Psoas muscle (tissue), 8 donors: ENCODE results near the gene HOMER1. TPM values are rescaled to one million over a fixed set of nuclear protein-coding genes. Genes with fewer than 3 reads are reported as not detected.

ENCODE experiments used
- ATAC-seq, 4 donors: fragments of 200-7000 bp; cut with Tn5 transposase; one replicate each; pipeline ENCODE4 v1.9.1; 2020; ENCODE audit warnings: moderate library complexity in 3 of 4, mild to moderate bottlenecking in 2 of 4
- DNase-seq, 2 donors: peaks; one replicate each; pipeline ENCODE4 v3.0.0-alpha.2; 2020
- H3K27ac ChIP-seq: fragments of 200-600 bp; one replicate; pipeline ENCODE4 v1.8.0; 2022
- H3K27me3 ChIP-seq, 3 donors: fragments of 200-600 bp in 1 of 3; one replicate each; pipeline versions ENCODE4 v1.6.1 to v1.8.0; 2013 to 2022; ENCODE audit warnings: low read length in 2 of 3, mild to moderate bottlenecking in 2 of 3, moderate library complexity in 1 of 3; ENCODE audit not compliant: insufficient read depth in 3 of 3
- H3K36me3 ChIP-seq, 2 donors: fragments of 200-600 bp in 1 of 2; one replicate each; pipeline versions ENCODE4 v1.6.1 to v1.8.0; 2013 to 2022; ENCODE audit warnings: low read depth in 1 of 2, mild to moderate bottlenecking in 1 of 2, moderate library complexity in 1 of 2; ENCODE audit not compliant: insufficient read depth in 1 of 2
- H3K4me1 ChIP-seq: fragments of 200-600 bp; one replicate; pipeline ENCODE4 v1.8.0; 2022
- H3K4me3 ChIP-seq: fragments of 200-600 bp; one replicate; pipeline ENCODE4 v1.8.0; 2022; ENCODE audit warnings: mild to moderate bottlenecking
- H3K9me3 ChIP-seq: fragments of 200-600 bp; one replicate; pipeline ENCODE4 v1.8.0; 2022
- WGBS, 3 donors: extraction: QIAGEN DNeasy Blood & Tissue Kit; methylation state at CpG; one replicate each; pipeline versions ENCODE4 v1.1.6 to v1.1.7; 2013; 5-methylcytosine and 5-hydroxymethylcytosine counted together
- intact Hi-C, 2 donors: fragments of 100-400 bp; cut with DNase I; formaldehyde crosslinking; loops; one replicate each; pipeline versions ENCODE4 v1.11.0 to v1.14.2; 2022
- polyA plus RNA-seq, 3 donors: library from polyadenylated mRNA; stranded (reverse); fragments of 200-250 nt; gene quantifications; one replicate each; pipeline ENCODE4 v1.2.3, GENCODE V29; 2013
- total RNA-seq, 4 donors: library from RNA; stranded (reverse); fragmentation: NEBNext Ultra II Directional in 2 of 4; extraction: Animal tissue kit (Norgen Biotek cat#: 25700) in 2 of 4; gene quantifications; one replicate each; pipeline versions ENCODE4 v1.2.1 to v1.2.4, GENCODE V29; 2021 to 2023
- TF ChIP-seq, protein P1 (sequence below): fragments of 200-600 bp; IDR thresholded peaks from one replicate; pipeline ENCODE4 v1.8.0; 2022; ENCODE audit warnings: antibody characterized with exemption
- donor health status: healthy with polysubstance abuse.
- donor health status: DM: no; HTN: no; CAD: no; lungs with moderate emphysema.
- donor health status: Bipolar disorder and iron deficiency.
- donor health status: healthy.
- donor health status: DM: yes; HTN: yes; CAD: no.
- donor health status: DM: no; HTN: no; CAD: no.
- donor health status: DM: no; HTN: no; CAD: no.
- donor health status: DM: yes; HTN: yes; CAD: no.

The HOMER1 gene
- total and polyA plus RNA-seq, 7 donors: 3.2 to 52.4 (median 34.3) TPM

DNA sequence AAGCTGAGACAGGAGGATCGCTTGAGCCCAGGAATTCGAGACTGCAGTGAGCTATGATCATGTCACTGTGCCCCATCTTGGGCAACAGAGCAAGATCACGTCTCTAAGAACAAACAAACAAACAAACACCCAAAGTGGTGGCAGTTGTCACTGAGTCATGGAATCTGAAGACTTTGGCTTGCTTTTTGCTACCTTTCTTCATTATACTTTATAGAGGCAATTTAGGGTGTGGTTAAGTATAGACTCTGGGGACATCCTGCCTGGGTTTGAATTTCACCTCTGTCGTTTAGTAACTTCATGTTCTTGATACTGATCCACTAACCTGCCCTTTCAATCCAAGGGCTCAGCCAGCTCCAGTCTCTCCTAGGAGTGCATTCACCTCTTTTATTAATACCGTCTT lies 13.0 kb upstream of the HOMER1 start:
- no peak overlapping the region for H3K4me3 ChIP-seq
- no peaks in the 10 kb centered on the region for H3K27me3 ChIP-seq
- H3K4me1 ChIP-seq: no peaks in the 10 kb centered on the region
- TF ChIP-seq, protein P1, sequence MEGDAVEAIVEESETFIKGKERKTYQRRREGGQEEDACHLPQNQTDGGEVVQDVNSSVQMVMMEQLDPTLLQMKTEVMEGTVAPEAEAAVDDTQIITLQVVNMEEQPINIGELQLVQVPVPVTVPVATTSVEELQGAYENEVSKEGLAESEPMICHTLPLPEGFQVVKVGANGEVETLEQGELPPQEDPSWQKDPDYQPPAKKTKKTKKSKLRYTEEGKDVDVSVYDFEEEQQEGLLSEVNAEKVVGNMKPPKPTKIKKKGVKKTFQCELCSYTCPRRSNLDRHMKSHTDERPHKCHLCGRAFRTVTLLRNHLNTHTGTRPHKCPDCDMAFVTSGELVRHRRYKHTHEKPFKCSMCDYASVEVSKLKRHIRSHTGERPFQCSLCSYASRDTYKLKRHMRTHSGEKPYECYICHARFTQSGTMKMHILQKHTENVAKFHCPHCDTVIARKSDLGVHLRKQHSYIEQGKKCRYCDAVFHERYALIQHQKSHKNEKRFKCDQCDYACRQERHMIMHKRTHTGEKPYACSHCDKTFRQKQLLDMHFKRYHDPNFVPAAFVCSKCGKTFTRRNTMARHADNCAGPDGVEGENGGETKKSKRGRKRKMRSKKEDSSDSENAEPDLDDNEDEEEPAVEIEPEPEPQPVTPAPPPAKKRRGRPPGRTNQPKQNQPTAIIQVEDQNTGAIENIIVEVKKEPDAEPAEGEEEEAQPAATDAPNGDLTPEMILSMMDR: no peak
- 36 to 68% (median 43%) methylated on average over 5 of the region's 5 CpGs for WGBS, 3 donors
- intact Hi-C loops: no loop called here
- peaks cover 5% of the 10 kb centered on the region for H3K9me3 ChIP-seq
- H3K36me3 ChIP-seq: no peaks in the 10 kb centered on the region
- H3K27ac ChIP-seq: no peak overlapping the region
- ATAC-seq: peak in 3 of 4 donors; percentile 48 to 90 (median 82)
- DNase-seq: no peak

DNA sequence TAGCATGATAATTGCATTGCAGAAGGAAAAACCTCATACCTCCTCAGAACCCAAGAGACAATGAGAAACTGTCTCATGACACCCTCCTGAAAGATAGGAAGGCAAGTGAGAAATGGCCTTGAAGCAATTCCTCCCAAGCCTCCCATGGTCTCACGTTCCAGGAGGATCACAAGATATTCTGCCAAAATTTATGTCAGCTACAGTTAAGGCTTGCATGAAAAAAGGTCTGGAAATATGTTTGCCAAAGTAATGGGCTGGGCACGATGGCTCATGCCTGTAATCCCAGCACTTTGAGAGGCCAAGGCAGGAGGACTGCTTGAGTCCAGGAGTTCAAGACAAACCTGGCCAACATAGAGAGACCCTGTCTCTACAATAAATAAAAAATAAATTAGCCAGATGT lies 12.6 kb upstream of the HOMER1 start:
- ATAC-seq (peak in 2 of 4 donors; percentile 5 to 53), DNase-seq (no peak)
- Histone ChIP-seq H3K27ac (no peak overlapping the region), H3K9me3 (peaks cover 5% of the 10 kb centered on the region), H3K4me3 (no peak overlapping the region), H3K4me1 (no peaks in the 10 kb centered on the region), H3K36me3 (no peaks in the 10 kb centered on the region), H3K27me3 (no peaks in the 10 kb centered on the region)
- intact Hi-C loops: no loop called here
- WGBS, 3 donors: 29 to 60% (median 43%) methylated on average over 2 of the region's 2 CpGs
- TF ChIP-seq, protein P1: no peak

DNA sequence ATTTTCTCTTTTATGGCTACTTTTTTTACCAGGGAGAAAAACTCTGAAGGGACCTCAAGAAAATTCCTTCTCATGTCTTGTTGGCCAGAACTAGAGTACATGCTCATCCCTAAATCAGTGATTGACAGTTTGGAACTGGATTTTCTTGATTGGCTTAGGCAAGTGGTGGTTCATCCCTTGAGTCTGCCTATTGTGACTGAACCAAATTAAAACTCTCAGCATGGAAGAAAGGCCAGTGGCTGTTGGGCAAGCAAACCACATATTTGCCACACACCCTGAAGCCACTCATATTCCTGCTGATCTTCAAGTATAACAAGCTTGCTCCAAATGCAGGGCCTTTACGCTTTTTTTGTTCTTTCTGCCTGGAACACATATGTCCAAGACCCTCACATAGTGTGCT lies 7.2 kb upstream of the HOMER1 start:
- TF ChIP-seq, protein P1: no peak
- intact Hi-C loops: no loop called here

DNA sequence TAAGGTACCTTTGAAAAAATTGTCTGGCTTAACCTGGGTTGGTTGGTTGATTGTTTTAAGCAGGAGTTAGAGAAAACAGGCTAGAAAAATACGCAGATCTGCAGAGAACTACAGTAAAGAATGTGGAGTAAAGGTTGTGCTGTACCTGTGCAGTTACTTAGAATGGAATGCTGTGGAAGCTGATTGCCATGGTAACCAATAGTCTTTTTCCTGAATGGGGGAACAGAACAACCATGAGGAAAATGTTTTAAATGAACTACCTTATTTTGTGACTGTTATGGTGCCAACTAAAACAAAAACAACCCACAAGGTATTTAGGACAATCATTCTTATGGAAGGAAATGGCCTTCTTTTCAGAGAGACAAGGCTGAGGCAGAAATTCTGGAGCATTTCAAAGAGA lies 4.8 kb upstream of the HOMER1 start:
- intact Hi-C loops: no loop called here
- Histone ChIP-seq H3K36me3 (no peaks in the 10 kb centered on the region), H3K4me1 (no peaks in the 10 kb centered on the region), H3K27me3 (no peaks in the 10 kb centered on the region), H3K27ac (no peak overlapping the region), H3K4me3 (no peak overlapping the region), H3K9me3 (no peaks in the 10 kb centered on the region)
- 70 to 86% (median 83%) methylated on average over 1 of the region's 1 CpG for WGBS, 3 donors
- TF ChIP-seq, protein P1: no peak
- DNase-seq (no peak), ATAC-seq (no peak)

More for the DNA sequence above, 7.2 kb upstream of the HOMER1 start:
- ATAC-seq: no peak
- Histone ChIP-seq H3K36me3 (no peaks in the 10 kb centered on the region), H3K4me1 (no peaks in the 10 kb centered on the region), H3K27me3 (no peaks in the 10 kb centered on the region), H3K4me3 (no peak overlapping the region), H3K9me3 (peaks cover 5% of the 10 kb centered on the region), H3K27ac (no peak overlapping the region)
- WGBS, 3 donors: 92 to 100% (median 97%) methylated on average over 1 of the region's 1 CpG
- DNase-seq: no peak

DNA sequence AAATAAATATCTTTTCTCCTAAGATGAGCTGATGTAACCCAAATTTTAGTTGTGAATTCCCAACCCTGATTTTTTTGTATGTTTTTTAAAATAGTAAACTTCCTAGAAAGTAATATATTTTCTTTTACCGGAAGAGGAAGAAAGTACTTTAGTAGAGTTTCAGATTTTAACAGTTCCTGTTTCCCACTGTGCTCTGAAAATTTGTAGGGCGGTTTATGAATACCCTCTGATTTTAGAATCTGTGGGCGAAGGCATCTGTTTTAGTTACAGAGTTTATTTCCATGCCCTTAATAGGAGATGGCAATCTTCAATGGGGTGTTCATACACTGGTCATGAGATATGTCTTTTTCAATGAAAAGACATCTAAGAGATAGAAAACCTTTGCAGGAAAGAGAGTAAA lies 3.7 kb upstream of the HOMER1 start:
- intact Hi-C loops: no loop called here
- Histone ChIP-seq H3K4me3 (no peak overlapping the region), H3K9me3 (no peaks in the 10 kb centered on the region), H3K36me3 (no peaks in the 10 kb centered on the region), H3K27ac (no peak overlapping the region), H3K4me1 (no peaks in the 10 kb centered on the region), H3K27me3 (no peaks in the 10 kb centered on the region)
- DNase-seq: no peak
- WGBS, 3 donors: 82 to 86% (median 86%) methylated on average over 3 of the region's 3 CpGs
- ATAC-seq: no peak
- TF ChIP-seq, protein P1: no peak
